Measurements from ENCODE around the gene EHBP1L1. TPM values are rescaled to one million over a fixed set of nuclear protein-coding genes. Genes with fewer than 3 reads are reported as not detected.

Gene EHBP1L1
- total and polyA plus RNA-seq, 2 of the 13 experiments (the other 11 are each of a cell fraction or from before 2014, with no cell fraction given) = 8.3 to 10.6 TPM

DNA sequence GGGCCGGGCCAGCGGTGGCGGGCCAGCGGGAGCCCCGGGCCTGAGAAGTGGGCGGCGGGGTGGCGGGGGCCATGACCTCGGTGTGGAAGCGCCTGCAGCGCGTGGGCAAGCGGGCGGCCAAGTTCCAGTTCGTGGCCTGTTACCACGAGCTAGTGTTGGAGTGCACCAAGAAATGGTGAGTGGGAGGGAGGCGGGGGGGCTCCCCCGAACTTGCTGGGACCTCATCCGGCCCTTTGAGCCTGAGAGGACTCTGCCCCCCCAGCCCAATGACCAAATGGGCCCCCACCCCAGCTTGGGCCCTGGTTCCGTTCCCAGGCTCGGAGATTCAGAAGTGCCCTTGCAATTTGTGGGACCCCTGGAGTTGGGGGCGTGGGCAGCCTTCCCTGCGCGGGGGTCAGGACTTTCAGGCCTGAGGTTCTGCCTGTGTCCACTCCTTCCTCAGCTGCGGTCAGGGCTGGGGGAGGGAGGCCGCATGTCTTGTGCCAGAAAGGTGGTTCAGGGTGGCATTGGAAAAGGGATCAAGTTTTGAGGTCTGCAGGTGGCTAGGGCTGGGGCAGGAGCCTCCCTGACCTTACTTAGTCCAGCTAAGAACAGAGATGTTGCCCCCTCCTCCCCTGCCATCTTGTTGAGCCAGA lies 496 bp downstream of the EHBP1L1 start (continued):
- TF ChIP-seq ZNF343 (CRISPR knock-in tag; IDR thresholded peaks at IDR 0.05) = no peak
- TF ChIP-seq AGO1 (IDR thresholded peaks at IDR 0.05; ENCODE audit: low read depth, low read length, poor library complexity, severe bottlenecking) = peak; percentile 7
- TF ChIP-seq YY1 (IDR thresholded peaks at IDR 0.05; ENCODE audit: insufficient read depth, insufficient replicate concordance, low read depth, low read length) = peak; percentile 3
- TF ChIP-seq HNF4G (IDR thresholded peaks at IDR 0.05; ENCODE audit: borderline replicate concordance, low read depth, low read length) = 0 out of 2 replicates have a peak, but pooled peaks have one; percentile 12
- no peak for TF ChIP-seq HNF4G (CRISPR knock-in tag; IDR thresholded peaks at IDR 0.05; ENCODE audit: borderline replicate concordance, low read depth)
- TF ChIP-seq, protein P1, sequence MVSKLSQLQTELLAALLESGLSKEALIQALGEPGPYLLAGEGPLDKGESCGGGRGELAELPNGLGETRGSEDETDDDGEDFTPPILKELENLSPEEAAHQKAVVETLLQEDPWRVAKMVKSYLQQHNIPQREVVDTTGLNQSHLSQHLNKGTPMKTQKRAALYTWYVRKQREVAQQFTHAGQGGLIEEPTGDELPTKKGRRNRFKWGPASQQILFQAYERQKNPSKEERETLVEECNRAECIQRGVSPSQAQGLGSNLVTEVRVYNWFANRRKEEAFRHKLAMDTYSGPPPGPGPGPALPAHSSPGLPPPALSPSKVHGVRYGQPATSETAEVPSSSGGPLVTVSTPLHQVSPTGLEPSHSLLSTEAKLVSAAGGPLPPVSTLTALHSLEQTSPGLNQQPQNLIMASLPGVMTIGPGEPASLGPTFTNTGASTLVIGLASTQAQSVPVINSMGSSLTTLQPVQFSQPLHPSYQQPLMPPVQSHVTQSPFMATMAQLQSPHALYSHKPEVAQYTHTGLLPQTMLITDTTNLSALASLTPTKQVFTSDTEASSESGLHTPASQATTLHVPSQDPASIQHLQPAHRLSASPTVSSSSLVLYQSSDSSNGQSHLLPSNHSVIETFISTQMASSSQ (IDR thresholded peaks at IDR 0.05; ENCODE audit: low read depth) = no peak
- TF ChIP-seq, protein P1 (CRISPR knock-in tag; IDR thresholded peaks at IDR 0.05; ENCODE audit: borderline replicate concordance) = no peak
- TF ChIP-seq ZNF256 (CRISPR knock-in tag; conservative IDR thresholded peaks at IDR 0.05) = no peak
- no peak for TF ChIP-seq ZSCAN31 (CRISPR knock-in tag; IDR thresholded peaks at IDR 0.05; ENCODE audit: low read depth)
- TF ChIP-seq ZNF263 (CRISPR knock-in tag; IDR thresholded peaks at IDR 0.05) = no peak
- TF ChIP-seq KMT2B (CRISPR knock-in tag; IDR thresholded peaks at IDR 0.05) = no peak
- TF ChIP-seq GABPA (IDR thresholded peaks at IDR 0.05; ENCODE audit: low read depth, low read length) = no peak
- TF ChIP-seq GABPA (CRISPR knock-in tag; IDR thresholded peaks at IDR 0.05; ENCODE audit: low read depth) = no peak

Data from HepG2 (cell line).